HEK293T (cell line): ENCODE measurements around the gene CSH2.

Experiments
- ARNT ChIP-seq: fragments of 450-650 bp; IDR thresholded peaks from 2 replicates; pipeline ENCODE4 v1.6.1; 2017; ENCODE audit warnings: mild to moderate bottlenecking
- BHLHE40 ChIP-seq: fragments of 450-650 bp; IDR thresholded peaks from 2 replicates; pipeline ENCODE4 v1.6.1; 2016; ENCODE audit warnings: mild to moderate bottlenecking, moderate library complexity, borderline replicate concordance
- ELF4 ChIP-seq: fragments of 450-650 bp; IDR thresholded peaks from 2 replicates; pipeline ENCODE4 v1.6.1; 2017; ENCODE audit warnings: antibody characterized with exemption
- FOXA1 ChIP-seq: fragments of 450-650 bp; IDR thresholded peaks from 2 replicates; pipeline ENCODE4 v1.6.1; 2016; ENCODE audit warnings: mild to moderate bottlenecking
- FOXK2 ChIP-seq: fragments of 450-650 bp; IDR thresholded peaks from 2 replicates; pipeline ENCODE4 v1.6.1; 2016; ENCODE audit warnings: mild to moderate bottlenecking
- FOXM1 ChIP-seq: fragments of 450-650 bp; IDR thresholded peaks from 2 replicates; pipeline ENCODE4 v1.6.1; 2017; ENCODE audit warnings: mild to moderate bottlenecking, borderline replicate concordance
- HDGF ChIP-seq: fragments of 450-650 bp; IDR thresholded peaks from 2 replicates; pipeline ENCODE4 v1.6.1; 2017; ENCODE audit warnings: antibody characterized with exemption, borderline replicate concordance
- L3MBTL2 ChIP-seq: fragments of 450-650 bp; conservative IDR thresholded peaks from 2 replicates; pipeline ENCODE4 v1.6.1; 2016; ENCODE audit warnings: mild to moderate bottlenecking
- SP1 ChIP-seq: fragments of 450-650 bp; IDR thresholded peaks from 2 replicates; pipeline ENCODE4 v1.6.1; 2017
- SUZ12 ChIP-seq: fragments of 450-650 bp; IDR thresholded peaks from 2 replicates; pipeline ENCODE4 v1.6.1; 2016; ENCODE audit warnings: mild to moderate bottlenecking
- TARDBP ChIP-seq: fragments of 450-650 bp; IDR thresholded peaks from 2 replicates; pipeline ENCODE4 v1.6.1; 2016
- TF ChIP-seq, protein P1 (sequence below): fragments of 450-650 bp; IDR thresholded peaks from 2 replicates; pipeline ENCODE4 v1.6.1; 2016

DNA sequence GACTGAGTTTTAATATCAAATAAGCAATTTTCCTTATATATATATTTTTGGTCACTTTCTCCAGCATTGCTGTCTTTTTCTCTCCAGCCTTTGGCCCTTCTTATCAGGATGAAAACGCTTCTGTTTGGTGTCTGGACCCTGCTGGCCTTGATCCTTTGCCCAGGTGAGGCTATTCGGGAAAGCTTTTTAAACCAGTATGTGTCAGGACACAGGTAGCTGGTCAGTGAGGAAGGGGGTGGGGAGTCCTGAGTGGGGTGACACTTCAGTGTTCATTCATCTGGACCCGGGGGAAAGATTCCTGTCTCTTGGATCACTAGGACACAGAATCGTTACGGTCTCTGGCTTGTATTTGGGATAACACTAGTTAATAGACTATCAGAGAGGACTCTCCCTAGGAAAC, 18.8 kb downstream of the CSH2 start:
- TF ChIP-seq TARDBP (no peak), SUZ12 (no peak), FOXM1 (no peak), SP1 (no peak), FOXA1 (no peak), L3MBTL2 (no peak), FOXK2 (no peak), BHLHE40 (no peak), HDGF (no peak), ELF4 (no peak), ARNT (no peak)
- TF ChIP-seq, protein P1, sequence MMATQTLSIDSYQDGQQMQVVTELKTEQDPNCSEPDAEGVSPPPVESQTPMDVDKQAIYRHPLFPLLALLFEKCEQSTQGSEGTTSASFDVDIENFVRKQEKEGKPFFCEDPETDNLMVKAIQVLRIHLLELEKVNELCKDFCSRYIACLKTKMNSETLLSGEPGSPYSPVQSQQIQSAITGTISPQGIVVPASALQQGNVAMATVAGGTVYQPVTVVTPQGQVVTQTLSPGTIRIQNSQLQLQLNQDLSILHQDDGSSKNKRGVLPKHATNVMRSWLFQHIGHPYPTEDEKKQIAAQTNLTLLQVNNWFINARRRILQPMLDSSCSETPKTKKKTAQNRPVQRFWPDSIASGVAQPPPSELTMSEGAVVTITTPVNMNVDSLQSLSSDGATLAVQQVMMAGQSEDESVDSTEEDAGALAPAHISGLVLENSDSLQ: no peak
